ENCODE data around the gene FHIT.

Gene FHIT

DNA sequence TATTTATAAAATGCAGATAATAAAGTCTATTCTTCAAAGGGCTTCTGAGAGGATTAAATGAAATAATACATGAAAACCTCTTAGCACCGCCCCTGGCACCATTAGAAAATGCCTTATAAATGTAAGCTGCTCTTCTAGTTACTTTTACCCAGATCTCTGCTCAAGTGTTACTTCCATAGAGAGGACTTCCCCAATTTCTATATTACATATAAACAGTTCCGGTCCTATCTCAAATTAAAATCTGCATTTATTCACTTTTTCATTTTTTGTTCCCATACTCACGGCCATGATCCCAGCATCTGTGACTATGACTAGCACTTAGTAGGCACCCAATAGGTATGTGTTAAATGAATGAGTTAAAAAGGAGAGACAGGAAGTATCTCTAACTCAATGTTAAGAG, 1310.5 kb downstream of the FHIT start:
- no peak for DNase-seq

DNA sequence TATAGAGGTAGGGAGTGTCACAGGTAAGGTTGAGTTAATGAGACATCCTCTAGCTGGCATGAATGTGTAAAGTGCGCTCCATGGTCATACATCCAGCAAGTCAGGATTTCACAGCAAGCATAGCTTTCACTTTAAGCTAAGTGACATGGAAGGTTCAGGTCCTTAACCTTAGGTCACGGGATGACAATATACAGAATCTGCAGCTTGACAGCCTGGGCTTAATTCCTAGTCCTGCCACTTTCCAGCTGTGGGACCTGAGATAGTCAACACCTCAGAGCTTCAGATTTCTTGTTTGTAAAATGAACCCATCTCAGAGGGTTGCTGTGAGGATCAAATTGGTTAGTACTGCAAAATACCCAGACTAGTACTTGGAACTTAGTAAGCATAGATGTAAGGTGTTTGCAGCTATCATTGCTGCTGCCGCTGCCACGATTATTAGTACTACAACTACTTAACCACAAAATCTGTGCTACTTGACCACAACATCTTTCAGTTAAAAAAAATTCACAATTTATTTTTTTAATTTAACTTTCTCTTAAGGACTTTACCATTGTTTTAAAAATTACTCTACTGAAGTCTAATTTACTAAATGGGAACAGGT, 1311.3 kb downstream of the FHIT start:
- no peak for DNase-seq

DNA sequence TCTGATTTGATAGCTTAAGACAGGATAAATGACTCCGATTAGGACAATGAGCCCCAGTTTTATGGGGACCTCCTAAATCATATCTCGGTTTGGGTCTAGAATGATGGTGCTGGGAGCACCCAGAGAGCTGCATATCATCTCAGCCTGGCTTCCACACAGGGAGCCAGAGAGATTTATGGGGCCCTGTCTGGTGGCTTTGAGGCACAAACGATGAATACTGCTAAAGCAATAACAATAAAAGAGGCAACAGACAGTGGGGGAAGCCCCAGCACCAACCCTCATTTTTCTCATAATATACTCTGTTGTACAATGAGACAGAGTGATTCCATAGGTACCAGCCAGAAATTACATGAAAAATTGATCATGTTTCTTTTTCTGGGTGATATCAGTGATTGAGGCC, 1312.4 kb downstream of the FHIT start:
- no peak for DNase-seq

DNA sequence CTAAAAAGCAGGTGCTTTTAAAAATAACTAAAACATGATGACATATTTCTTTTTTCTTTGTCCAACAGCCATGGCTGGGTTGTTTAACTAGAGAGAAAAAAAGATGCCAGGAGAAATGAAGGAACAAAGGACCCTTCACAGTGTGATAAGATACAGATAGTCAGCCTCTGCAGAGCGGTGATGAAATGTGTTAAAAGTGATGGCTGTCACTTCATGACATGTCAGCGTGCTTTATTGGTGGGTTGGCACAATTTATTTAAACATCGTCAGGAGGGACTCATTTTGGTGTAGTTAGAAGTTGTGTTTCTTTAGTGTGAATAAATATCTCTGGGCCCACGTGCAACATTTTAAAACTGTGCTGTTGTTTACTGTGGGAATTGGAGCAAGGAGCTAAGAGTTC, 1314.1 kb downstream of the FHIT start:
- no peak for DNase-seq

DNA sequence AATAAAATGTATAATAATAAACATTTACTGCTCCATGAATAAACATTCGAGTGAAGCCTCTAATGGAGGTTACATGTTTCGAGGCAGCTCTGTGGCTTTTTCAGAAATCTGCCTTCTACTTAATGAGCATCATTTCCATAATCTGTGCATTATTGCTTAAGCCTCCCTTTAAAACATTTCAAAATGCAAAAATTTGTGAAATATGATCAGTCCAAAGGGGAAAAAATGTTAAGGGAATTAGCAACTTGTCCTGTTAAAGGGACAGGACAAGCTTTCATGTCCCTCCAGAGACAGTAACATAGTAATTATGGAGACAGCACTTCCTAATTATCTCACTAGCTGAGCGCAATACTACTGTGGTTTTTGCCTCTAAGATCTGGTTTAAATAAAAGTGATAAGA, 1314.8 kb downstream of the FHIT start:
- no peak for DNase-seq

DNA sequence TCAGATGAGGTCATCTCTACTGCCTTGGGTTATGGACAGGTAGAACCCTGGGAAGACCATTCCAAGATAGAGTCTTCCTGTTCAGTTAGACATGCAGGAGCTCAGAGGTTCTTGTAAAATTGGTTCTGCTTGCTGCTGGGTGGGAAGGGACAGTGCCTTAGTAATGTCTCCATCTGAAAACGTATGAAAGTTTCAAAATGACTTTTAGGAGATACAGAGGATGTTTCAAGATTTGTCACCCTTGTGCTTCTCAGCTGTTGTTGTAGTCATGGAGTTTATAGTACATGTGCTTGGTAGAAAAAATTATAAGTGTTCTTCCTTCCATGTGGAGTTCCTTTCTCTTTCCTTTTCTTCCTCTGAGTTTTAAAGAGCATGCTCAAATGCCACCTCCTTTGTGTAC, 1316.2 kb downstream of the FHIT start:
- peak; percentile 36 for DNase-seq

DNA sequence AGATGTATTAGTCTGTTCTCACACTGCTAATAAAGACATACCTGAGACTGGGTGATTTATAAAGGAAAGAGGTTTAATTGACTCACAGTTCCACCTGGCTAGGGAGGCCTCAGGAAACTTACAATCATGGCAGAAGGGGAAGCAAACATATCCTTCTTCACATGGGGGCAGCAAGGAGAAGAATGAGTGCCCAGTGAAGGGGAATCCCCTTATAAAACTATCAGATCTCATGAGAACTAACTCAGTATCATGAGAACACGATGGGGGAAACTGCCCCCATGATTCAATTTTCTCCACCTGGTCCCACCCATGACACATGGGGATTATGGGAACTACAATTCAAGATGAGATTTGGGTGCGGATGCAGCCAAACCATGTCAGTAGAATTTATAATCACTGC, 1316.7 kb downstream of the FHIT start:
- DNase-seq: peak; percentile 20

DNA sequence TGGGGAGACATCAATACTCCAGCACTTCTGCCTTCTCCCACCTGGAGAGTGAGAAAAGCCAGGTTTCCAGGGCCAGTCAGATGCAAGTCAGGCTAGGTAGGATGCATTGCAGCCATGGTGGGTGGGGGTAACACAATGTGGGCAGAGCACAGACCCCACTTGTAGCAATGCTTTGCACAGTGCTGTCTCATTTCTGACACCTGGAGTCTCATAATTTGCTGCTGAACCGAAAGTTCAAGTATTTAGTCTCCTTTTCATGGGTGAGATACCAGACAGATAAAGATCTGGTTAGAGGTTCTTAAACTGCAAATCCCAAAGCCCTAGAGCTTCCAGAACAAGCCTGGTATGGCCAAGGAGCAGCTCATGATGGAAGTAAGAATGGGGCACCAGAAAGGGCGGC, 1321.1 kb downstream of the FHIT start:
- DNase-seq: no peak

DNA sequence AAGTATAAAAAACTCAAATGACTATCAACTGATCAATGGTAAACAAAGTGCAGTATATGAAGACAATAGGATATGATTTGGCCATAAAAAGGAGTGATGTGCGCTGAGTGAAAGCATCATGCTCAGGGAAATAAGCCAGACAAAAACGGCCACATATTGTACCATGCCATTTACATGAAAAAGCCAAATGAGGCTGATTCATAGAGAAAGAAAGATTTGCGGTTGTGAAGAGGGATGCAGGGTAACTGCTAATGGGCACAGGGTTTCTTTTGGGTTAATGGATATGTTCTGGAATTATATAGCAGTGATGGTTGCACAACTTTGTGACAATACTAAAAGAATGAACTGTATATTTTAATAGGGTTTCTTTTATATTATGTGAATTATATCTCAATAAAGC, 1324.2 kb downstream of the FHIT start:
- no peak for DNase-seq

DNA sequence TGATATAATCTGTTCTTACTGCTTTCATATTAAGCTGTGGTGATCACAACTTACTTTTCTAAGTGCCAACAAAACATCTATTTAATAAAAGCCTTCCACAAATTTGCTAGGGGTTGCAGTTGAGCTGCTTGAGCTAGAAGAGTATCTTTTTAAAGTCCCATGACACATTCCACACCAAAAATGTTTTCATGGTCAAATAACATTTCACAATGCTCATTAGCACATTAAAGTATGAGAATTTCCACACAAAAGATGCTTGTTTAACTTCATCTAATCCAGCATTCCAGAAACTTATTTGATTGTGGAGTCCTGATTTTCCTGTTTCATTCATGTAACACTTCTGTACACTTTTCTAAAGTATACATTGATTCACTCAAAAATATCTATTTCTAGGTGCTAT, 1325.3 kb downstream of the FHIT start:
- no peak for DNase-seq

DNA sequence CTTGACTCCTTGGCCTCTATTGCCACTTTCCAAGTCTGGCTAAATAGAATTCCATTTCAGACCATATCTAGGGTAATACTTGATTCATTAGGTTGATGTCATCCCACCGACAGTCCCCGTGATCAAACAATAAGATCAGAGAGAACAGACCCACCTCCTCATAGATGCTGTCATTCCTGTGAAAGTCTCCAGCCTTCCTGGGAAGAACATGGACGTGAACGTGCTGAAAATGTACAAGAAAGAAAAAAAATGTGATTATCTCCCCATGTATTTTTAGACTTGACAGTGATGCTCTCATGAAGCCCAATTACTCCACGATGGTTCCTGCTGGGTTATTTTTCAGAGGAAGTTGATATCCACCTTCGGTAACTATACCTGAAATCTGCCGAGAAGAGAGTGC, 1329.1 kb downstream of the FHIT start:
- no peak for DNase-seq

DNA sequence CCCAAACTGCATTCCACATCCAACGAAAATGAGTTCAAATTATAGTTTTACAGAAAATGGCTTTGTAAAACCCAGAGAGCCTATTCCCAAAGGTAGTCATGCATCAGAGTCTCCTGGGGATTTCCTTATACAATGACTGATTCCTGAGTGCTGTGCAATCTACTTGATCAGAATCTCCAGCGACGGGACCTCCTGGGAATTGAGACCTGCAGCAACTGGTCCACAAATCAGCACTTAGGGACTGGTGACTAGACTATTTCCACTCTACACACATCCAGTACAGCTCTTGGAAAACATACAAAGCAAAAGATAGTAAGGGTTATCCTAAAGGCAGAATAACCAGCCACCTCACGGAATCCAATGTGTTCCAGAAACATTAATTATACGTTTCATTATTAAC, 1330.4 kb downstream of the FHIT start:
- DNase-seq: no peak

DNA sequence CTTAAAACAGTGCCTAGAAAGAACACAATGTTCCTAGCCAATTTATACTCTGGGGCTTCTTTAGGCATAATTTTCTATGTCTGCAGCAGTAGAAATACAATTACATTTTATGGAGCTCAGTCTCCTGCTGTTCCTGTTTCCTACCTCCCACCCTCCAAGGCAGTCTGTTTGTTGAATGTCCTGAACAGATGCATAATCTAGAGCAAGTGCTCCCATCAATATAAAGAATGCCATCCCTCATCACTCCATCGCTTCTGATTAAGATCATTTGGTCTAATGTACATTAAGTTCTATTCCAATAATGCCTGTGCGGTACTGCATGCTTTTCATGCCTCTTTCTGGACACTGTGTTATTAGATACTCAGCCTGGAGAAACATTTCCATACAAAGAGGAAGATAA, 1331.7 kb downstream of the FHIT start:
- DNase-seq: no peak

DNA sequence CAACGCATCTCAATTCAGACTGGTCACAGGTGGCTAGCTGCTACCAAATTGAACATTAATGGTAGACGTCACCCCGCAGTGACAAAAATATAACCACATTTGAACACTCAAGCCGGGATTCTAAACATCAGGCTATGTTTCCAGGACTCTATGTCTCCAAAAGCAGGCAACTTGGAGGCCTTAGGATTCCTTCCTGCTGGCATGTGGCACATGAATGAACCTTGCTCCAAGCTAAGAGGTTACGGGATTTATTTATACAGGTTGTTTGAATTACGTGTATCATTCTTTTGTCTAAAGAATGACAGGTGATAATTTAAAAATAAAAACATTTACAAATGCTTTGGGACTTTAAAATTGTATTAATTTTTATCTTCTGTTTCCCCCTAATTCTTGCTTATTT, 1337.0 kb downstream of the FHIT start:
- DNase-seq: no peak

DNA sequence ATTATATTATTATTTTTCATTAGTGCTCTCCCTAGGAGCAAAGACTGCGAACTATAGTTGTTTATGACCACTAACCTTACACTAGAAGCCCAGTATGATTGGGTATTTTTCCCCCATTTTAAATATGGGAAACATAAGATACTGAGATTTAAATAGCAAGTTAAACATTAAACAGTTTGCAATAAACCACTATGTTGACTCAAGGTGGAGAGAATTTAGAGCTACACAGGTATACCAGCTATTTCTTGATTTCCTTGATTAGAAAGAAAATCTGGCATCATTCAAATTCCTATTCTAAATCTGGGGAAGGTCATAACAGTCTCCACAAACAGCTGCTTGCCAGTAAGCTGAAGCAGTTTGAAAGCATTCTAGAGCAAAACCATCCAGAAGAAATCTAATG, 1337.6 kb downstream of the FHIT start:
- DNase-seq: no peak

DNA sequence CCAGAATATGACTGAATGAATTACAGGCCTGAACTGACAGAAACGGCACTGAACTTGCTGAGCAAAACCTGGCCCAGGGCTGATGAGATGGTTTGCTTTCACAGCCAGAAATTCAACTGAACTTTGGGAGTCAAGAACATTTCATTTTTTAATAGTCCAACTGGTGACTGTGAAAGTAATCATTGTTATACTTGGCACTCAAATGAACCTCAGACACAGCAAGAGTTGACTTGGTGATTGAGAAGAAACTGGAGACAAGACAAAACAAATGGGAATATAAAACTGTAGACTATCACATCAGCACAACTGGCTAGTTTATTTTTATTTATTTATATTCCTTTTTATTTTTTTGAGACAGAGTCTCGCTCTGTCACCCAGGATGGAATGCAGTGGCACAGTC, 1342.6 kb downstream of the FHIT start:
- DNase-seq: no peak

DNA sequence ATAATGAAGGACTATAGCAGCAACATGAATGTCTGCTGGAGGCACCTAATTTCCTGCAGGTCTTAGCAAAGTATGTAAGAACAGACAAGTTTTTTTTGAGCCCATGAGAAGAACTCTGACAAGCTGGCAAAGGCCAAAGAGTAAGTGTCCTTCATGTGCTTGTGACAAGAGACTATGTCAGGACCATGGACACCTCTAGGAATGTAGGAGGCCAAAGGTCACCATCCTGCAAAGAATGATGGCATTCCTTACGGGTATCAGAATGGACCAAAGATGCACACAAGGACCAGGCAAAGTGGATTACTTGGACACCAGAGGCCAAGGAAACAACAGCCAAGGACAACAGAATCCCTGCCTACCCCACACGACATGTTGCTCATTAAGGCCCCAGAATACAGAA, 1343.0 kb downstream of the FHIT start:
- DNase-seq: no peak

DNA sequence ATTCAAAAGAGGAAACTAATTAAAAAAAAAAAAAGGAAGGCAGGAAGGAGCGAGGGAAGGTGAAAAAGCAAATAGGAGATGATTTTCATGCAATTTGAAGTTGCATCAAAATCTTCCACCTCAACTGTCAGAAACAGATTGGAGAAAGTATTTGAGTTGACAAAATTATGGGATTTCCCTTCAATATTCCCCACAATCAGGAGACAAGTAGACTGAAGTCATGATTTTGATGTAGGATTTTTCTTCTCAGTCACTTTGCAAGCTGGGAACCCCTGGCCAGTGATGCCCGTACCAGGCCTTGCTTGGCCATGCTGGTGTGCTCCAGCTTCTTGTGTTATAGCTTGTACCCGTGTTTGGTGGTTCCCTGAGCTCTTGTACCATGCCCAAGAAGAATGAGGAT, 1347.0 kb downstream of the FHIT start:
- no peak for DNase-seq

DNA sequence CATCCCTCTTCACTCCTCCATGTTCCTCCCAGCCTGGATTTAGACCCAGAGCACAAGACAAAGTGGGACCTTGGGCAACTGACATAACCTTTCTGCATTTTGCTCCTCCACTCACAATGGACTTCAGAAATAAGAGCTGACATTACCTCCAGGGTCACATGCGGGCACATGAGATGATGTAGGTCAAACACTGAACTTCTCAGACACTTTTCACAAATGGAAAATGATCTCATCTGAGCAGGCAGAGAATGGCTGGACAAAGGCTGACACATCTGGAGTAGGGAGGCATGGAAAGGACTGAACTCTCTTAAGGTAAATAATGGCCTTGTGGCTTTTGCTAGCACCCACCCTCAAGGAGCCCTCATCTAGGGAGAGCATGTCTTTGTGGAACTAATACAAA, 1352.2 kb downstream of the FHIT start:
- DNase-seq: no peak

DNA sequence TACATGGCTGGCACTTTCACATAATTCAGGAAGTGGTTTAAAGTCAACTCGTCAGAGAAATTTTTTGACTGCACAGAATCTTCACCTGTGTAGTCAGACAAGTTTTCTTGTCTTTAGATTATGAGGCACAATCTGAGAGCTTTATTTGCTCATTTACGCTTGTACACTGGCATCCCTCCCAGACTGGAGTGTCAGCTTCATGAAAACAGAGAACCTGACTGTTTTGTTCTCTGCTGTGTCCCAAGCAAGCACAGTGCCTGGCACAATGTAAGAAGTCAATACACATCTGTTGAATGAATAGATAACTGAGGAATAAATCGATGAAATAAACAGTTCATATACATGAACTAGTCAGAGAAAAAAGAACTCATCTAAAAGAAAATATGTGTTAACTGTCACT, 1355.3 kb downstream of the FHIT start:
- DNase-seq: no peak

DNA sequence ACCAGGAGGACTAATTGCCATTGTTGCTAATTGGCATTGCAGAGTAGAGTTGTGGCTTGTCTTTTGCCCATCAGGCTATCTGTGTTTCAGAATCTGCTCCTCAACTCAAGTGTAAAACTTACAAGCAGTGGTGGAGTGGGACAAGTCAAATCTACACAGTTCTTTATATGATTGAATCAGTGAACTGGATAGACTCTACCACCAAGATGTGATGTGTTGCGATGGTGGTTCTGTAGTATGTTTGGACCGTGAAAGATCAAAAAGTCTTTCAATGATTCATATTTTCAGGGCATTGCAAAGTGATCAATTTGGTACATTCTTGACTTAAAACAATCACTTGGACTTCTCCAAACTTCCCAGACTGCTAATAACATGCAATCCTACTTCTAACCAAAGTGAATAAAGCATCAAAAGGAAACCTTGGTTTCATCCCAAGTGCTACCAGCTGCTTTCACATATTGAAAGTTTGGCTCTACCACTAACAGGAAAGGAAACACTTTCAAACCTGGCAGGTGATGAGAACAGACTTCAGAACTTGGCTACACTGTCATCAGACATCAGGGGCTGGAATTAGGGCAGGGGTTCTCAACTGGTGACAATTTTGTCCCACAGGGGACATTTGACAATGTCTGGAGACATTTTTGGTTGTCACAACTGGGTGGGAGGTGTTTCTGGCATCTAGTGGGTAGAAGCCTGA, 1356.7 kb downstream of the FHIT start:
- DNase-seq: no peak

DNA sequence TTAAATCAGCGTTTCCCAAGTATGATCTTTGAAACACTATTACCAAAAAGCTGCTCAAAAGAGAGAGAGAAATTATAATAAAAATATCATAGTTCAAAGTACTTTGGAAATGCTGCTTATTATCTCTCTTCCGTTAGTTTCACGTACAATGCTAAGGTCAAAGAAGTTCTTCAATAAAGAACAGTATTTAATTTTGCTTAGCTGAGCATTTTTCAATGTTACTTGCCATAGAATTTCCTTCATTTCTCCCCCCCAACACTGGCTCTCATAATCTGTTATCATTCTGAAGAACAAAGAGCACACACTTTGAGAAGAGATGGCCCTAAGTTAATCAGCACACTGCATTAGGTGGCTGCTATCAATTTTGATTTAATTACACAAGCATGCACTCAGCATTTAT, 1360.6 kb downstream of the FHIT start:
- DNase-seq: no peak

DNA sequence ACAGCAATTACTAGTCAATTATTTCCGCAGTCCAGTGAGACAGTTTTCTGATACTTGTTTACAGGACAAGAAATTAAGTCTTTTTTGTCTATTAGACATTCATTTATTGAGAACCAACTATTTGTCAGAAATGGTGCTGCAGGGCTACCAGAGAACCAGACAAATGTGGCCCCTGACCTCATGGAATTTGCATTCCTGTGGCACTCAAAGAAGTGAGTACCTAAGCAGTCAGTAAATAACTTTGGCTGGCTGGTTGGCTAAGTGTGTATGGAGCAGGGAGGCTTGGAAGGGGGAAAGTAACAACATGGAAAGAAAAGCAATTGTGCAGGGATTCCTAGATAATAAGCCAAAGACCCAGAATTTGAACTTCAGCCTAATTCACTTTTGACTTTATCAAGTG, 1364.5 kb downstream of the FHIT start:
- no peak for DNase-seq

DNA sequence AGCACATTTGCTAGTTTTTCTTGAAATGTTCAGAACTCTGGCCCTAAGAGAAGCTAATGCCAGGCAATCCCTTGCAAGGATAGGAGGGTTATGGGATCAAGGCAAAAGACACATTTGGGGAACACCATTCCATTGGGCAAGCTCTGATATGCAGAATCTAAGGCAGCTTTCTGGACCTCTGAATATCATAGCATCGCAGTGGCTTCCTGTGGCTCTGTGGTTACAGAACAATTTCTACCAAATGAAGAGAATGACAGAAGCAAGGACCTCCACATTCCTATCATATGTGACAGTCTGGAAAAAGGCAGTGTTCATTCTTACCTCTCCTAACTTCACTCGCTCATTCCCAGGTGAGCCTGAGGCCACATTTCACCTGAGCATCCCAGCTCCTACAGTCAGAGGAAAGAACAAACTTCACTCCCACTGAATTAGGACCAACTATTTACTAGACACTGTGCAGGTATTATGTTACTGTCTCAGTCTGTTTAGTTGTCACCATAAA, 1365.3 kb downstream of the FHIT start:
- no peak for DNase-seq

DNA sequence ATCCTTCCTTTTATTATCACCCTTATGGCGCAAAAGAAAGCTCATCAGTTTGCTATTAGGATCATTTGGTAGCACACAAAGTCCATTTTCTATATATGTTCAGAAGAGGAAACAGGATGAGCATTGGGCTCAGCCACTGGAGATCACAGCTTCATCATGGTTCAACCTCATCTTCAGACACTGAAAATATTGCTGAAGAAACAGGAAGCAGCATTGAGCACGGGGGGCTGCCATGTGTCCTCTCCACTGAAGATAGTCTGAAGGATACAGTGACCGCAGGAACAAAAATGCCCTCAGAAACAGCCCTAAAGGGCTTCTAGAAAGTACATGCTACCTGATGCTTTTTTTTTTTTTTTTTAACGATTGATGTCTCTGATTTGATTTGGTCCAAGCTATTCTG, 1366.2 kb downstream of the FHIT start:
- no peak for DNase-seq

Data from stimulated activated CD4-positive, alpha-beta T cell treated with anti-CD3 and anti-CD28 coated beads, Interleukin-4, amount 100 ng/mL, for 24 hours (primary cell).